ENCODE data around the gene NCAM2.
"Not testable (repeated sequence)": the region's sequence is repeated elsewhere in the genome, so short reads cannot be mapped to it uniquely, and the experiment has no call there.

NCAM2 gene

DNA sequence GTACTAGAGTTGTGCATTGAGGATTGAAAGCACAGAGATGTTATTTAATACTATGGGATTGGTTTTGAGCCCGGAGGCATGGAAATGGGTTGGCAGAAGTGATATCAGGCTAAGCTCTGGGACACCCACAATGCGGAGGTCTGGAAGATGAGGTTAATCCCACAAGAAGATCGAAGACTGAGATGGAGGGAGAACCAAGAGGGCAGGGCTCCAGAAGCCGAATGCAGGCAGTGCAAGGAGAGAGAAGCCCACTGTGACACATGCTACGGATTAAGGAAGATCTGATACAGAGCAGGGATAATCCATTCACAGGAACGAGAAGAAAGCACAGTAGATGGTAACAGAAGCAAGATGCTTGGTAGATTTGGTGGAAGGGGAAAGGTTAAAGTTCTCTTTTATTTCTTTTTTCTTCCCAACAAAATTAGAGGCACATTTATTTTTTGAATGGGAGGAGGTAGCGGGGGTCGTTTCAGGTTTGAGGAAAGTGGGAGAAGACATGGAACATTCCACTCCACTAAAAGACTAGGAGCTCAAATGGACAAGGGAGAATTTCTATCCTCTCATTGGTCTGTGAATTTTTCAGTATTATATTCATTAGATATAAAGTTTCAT lies 113.2 kb downstream of the NCAM2 start:
- DNase-seq = no peak

DNA sequence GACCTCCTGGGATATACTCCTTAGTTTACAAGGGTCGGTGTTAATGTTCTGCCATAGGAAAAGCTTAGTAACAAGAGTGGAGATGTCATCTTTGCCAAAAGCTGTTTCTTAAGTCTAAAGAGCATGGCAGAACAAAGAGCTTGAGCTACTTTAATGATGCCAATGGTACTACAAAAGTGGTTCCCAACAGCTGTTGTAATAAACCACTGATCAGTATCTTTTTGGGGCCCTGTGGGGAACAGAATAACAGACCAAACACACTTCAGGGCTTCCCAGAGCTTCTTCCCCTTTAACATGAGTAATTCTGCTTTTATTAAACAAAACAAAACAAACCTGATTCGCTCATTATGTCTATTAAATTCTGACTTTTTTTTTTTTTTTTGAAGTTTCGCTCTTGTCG lies 116.3 kb downstream of the NCAM2 start:
- DNase-seq = no peak

DNA sequence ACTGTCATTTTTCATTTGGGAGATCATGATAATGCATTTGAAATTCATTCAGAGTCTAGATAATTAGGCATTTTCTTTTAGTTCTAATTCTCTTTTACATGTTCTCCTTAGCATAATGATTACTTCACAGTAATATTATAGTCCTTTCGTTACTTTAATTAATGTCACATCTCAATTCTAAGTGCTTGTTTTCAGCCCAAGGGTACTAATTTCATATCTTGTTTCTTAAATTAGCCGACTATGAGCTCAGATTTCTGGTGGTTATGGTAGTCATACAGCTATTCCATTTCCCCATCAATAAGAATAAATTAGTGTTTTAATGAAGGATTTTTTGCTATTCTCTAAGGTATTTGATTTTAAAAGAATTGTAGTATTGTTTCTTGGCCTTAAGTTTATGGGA lies 120.9 kb downstream of the NCAM2 start:
- no peak for DNase-seq

DNA sequence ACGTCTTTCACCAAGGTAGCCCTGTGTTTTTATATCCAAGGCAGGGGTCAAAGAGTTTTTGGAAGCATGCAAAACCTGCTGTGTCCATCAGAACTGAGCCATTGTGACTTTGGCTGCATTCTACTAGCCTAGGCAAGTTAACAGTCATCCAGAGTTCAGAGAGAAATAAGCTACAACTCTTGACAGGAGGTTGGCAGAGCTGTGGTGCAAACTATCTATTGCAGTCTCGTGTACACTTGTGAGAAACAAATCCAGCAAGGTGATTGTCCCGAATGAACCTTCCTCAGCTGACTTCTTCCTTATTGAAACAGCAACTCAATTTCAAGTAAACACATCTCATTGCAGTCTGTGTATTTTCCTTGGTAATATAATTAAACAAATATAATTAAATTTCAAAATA lies 124.5 kb downstream of the NCAM2 start:
- DNase-seq = no peak

DNA sequence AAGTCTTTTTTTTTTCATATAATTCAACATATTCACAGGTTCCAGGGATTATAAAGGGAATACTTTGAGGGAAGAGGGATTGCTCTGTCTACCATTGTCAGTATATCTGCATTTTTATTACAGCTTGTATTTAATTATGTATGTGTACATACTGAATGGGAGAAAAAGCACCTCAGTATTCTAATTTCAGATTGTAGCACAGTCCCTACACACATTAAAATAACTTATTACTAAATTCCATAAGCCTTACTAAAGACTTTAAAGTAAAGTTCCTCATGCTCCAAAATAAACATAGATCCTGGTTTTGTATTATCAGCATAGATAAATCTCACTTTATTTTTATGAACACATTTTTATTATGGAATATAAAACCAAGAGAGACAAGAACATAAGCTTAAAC lies 134.2 kb downstream of the NCAM2 start:
- DNase-seq = no peak

DNA sequence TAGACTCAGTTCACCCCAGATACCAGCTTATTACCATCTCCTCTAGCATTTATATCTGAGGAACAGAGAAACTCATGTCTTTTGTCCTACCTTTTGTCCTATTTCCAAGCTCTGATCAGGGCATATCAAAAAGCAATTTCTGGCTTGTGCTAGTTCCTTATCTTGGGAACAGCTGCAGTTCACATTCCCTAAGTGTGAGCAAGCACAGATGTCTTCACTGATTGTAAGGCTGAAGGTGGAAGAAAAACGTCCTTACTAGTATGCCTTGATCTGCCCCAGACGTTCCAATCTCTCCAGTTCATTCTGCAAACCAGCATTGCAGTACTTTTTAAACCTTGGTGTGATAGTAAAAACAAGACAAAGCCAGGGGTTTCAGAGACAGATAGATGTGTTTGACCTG lies 139.8 kb downstream of the NCAM2 start:
- no peak for DNase-seq

DNA sequence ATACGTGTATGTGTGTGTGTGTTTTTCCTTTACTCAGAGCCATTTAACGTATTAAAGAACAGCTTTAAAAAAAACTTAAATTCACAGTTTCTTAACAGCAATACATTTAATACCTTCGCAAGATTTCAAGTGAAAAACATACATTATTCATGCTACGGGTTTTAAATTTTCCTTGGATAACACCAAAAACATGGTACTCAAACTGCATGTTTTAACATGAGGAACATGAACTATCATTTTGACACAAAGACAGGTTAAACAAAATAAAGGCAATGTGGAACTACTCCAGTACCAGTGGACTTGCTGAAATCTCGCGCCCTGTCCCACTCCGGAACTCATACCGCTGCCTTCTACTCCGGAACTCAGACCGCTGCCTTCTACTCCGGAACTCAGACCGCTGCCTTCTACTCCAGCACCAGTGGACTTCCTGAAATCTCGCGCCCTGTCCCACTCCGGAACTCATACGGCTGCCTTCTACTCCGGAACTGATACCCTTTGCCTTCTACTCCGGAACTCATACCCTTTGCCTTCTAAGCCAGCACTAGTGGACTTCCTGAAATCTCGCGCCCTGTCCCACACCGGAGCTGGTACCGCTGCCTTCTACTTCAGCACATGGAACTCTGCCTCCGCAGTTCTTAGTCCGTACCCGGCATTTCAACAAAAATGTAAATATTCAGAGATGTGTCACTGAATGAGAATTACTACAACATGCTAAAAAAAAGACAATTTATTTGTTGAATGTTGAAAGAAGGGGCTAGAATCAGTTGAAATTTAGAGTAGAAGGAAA lies 148.6 kb downstream of the NCAM2 start:
- DNase-seq = no peak

DNA sequence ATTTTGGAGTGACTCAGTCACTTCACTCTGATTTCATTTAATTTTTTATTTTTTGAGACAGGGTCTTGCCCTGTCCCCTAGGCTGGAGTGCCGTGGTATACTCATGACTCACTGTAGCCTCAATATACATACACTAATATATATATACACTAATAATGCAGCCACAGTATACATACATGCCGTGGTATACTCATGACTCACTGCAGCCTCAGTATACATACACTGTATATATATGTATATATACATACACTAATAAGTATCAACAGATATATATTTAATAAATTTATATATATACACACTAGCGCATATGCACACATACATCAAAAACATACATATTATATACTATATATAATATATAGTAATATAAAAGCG lies 149.2 kb downstream of the NCAM2 start:
- no peak for DNase-seq

DNA sequence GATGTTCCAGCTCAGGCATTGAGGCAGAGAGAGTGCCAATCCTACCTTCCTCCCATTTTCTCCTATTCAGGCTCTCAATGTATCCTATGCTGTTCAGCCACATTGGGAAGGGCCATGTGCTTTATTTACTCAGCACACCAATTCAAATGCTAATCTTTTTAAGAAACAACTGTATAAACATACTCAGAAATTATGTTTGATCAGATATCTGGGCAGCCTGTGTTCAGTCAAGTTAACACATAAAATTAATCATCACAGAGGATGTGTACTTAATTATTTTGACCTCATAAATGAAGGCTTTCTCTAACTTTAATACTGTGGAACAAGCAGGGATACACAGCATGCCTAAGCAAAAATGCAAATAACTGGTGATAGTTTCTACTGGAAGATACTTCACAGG lies 149.8 kb downstream of the NCAM2 start:
- no peak for DNase-seq

DNA sequence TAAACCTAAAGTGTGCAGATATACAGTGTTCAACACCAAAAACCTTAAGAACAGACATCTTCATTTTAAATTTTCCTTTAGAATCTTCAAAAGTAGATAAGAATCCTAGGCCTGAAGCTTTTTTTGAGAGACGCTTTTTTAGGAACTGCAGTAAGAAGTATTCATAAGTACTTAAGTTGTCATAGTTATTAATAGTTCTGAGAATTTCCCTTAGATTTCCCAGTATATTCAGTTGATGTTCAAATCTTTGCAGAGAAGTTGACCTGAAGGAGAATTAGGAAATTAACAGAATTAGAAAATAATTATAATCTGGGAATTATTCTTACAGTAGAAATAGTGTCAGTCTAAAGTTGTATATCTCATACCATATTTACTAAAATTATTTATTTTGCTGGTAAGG lies 150.3 kb downstream of the NCAM2 start:
- no peak for DNase-seq

DNA sequence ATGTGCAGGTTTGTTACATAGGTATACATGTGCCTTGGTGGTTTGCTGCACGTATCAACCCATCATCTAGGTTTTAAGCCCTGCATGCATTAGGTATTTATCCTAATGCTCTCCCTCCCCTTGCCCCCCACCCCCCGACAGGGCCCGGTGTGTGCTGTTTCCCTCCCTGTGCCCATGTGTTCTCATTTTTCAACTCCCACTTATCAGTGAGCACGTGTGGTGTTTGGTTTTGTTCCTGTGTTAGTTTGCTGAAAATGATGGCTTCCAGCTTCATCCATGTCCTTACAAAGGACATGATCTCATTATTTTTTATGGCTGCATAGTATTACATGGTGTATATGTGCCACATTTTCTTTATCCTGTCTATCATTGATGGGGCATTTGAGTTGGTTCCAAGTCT lies 151.2 kb downstream of the NCAM2 start:
- DNase-seq = not testable (repeated sequence)

DNA sequence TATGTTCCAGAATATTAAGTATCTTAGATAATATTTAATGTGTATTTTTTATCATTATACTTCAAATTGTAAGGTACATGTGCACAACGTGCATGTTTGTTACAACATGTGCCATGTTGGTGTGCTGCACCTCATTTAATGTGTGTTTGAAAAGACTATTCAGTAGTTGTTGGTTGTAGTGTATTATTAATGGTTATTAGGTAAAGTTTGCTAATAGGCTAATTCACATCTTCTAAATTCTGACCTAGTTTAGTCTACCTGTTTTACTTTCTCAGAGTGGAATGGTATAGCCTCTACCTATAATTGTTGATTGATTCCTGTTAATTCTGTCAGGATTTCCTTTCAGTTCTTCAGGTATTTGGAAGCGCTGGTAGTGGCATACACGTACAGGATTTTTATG lies 153.0 kb downstream of the NCAM2 start:
- no peak for DNase-seq

DNA sequence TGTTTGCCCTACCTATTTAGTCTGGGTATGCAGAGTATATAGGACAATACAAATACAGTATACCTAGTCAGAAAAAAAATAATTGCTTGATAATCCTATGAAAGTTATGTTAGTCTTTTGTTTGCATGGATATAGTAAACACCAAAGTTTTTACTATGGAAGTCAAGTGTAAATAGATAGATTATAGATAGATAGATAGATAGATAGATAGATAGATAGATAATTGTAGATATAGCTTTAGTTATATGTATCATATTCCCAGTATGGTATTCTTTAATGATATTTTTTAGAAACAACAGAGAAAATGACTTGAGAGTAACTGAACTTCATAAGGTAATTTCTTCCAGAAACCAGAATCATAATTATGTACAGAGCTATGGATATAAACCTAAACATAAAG lies 158.2 kb downstream of the NCAM2 start:
- DNase-seq = no peak

DNA sequence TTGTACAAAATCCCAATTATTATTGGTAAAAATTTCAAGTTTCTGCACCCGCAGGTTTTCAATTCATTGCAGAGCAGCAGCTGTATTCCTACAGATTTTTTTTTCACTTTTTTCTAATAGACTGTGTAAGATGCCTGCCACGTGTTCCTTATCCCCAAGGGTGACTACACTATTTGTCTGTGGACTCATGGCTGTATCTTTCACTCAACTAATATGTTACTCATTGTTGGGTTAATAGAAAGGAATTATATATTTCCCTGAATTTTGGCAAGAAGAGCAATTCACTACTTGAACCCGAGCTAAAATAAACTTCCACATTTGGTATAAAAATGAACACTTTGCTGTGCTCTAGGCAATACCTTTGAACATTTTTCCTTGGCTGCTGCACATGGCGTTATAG lies 158.7 kb downstream of the NCAM2 start:
- DNase-seq = no peak

DNA sequence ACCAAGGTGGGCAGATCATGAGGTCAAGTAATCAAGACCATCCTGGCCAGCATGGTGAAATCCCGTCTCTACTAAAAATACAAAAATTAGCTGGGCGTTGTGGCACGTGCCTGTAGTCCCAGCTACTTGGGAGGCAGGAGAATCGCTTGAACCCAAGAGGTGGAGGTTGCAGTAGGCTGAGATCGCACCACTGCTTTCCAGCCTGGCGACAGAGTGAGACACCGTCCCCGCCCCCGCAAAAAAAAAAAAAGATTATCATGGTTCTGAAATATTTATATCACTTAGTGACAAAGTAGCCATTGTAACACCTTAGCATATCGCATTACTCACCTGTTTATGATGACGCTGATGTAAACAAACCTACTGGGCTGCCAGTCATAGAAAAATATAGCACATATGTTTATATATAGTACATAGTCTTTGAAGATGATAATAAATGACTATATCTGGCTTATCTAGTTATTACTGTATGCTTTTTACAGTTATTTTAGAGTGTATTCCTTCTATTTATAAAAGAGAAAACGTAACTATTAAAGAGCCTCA lies 160.2 kb downstream of the NCAM2 start:
- DNase-seq = no peak

DNA sequence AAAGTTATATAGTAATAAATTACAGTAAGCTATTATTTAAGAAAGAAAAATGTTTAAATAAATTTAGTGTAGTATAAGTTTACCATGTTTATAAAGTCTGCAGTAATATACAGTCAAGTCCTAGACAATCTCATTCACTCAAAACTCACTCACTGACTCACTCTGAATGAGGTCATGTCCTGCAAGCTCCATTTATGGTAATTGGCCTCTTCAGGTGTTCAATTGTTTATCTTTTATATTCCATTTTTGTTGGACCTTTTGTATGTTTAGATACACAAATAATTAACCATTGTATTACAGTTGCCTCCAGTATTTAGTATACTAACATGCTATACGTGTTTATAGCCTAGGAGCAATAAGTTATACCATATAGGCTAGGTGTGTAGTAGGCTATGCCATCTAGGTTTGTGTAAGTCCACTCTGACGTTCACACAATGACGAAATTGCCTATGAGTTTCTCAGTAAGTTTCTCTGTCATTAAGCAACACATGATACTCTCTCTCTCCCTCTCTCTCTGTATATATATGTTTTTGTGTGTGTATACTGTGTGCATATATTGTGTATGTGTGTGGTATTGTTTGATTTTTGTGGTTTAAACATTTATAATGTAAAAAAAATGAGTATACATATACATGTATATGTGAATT lies 161.2 kb downstream of the NCAM2 start:
- DNase-seq = no peak

DNA sequence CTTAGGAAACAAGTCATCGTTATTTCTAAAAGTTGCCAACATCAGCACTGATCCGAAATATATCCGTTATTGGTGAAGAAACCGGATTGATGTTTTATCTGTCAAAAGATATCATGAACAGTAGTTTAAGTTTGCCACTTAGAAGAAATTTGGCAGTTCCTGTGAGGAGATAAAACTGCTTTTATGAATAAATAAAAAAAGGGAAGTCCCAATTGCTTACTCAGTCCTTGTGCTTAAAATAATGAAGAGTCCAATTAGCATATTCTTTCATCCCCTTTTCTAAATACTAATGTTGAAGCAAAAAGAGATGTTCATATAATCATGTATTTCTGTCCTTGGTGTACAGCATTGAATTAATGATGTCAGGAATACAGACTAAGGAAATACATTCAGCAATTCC lies 164.6 kb downstream of the NCAM2 start:
- DNase-seq = no peak

DNA sequence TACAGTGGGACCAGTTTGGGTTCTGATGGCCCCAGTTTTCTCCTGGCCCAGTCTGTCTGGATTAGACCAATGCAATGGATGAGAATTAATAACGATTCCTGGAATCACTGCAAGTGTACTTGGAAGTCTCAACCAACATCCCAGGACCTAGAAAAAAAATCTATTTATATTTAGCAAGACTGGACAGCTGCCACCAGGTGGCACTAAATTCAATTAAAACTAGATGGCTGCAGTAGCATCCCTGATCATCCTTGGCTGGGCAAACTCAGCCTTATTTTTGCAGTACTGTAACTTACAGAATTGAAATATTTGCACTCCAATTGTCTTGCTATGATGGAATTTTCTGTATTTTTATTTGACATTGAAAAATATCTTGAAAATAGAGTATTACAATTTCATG lies 165.7 kb downstream of the NCAM2 start:
- peak; percentile 39 to 44 for DNase-seq

DNA sequence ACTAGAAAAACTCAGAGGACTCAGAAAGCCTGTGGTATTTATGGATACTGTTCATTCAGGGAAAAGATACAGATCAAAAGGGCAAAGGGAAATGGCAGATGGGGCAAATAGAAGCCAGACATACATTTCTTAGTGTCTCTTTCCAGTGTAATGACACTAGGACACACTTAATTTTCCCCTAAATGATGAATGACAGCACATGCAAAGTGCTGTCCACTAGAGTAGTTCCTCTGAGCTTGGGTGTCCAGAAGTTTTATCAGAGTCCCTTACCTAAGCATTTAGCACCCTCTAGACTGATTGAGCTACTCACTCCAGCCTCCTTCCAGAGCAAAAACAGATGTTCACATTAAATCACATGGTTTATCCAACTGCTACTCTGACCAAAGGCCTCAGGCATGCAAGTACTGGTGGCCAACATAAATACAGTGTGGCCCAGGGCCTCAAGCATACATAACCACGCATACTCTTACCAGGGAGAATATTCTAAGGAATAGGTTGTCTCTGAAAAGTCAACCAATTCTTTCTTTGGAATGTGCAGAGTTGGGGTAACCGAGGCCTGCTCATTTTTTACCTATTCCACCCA lies 166.9 kb downstream of the NCAM2 start:
- DNase-seq = no peak

DNA sequence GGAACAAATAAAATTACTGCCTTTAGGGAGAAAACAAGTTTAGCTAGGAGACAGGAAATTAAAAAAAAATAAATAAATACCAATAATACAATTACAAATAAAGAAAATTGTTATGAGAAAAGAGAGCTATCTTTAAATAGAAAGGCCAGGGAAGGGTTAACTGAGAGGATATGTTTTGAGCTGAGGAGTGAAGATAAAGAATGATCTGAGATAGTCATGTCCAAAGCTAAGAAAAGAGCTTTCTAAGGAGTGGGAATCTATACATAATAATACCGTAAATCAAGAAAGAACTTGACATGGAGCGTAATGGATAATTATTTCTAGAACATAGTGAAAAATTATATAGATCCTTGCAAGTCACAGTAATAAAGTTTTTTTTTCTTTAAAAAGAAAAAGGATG lies 176.5 kb downstream of the NCAM2 start:
- DNase-seq = no peak

DNA sequence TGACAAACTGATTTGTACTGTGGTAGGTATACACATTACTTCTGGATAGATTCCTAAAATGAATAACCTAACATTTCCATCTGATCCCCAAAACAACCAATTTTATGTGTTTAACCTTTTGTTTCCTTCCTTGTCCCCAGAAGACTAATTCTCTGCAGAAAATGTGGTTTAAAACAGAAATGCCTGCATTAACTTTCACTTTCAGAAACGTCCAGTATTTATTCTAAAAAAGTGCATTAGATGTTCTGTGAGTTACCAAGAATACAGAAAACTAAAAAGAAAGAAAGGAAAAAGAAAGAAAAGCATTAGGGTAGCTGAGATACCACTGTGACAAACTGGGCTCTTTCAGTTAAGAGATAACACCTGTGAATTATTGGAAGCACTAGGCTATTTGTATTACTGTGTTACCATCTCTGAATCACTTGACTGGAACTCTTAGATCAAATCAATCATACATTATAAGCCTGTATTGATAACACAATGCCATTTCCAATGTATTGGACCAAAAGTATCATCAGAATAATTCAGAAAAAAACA lies 177.7 kb downstream of the NCAM2 start:
- no peak for DNase-seq

DNA sequence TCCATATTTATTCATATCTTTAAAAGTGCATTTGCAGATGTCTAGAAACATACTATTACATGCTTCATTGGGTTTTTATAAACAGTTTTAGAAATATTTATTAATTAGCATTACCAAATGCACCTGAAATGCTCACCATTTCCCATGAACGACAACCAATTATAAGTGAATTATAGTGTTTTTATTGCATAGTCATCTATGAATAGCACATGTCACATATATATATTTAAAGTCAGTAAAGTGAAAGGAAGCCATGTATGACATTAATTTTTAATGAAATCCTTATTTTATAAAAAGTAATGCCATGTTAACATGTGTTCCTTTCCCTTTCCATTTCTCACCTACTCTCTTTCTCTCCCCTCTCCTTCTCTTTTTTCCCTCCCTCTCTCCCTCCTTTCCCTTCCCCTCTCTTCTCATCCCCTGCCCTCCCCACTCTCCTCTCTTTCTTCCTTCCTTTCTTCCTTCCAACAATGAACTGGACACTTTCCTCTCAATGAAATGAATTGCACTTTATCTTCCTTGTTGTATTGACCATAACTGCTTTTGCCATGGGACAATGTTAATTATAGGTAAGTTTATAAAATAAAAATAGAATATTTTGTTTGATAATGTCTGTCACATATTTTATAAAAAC lies 179.3 kb downstream of the NCAM2 start:
- no peak for DNase-seq

Data from stimulated activated CD4-positive, alpha-beta T cell treated with anti-CD3 and anti-CD28 coated beads, Interleukin-2, amount 100 ng/mL, for 24 hours (primary cell).